Stimulated activated CD4-positive, alpha-beta T cell treated with anti-CD3 and anti-CD28 coated beads, Interleukin-1b, Interleukin-23, amount 100 ng/mL, for 48 hours (primary cell): ENCODE results near the gene ILF2.
"Not testable (repeated sequence)": the region's sequence is repeated elsewhere in the genome, so short reads cannot be mapped to it uniquely, and the experiment has no call there.

Experiments used
- DNase-seq: peaks from one replicate; pipeline ENCODE4 v3.0.0-alpha.2; 2020

Gene ILF2

GRCh38 chr1:153670859-153671627, at the start of gene ILF2:
ILF2 (minus strand) TSS chr1:153670993; CDS start chr1:153670922, 71 bp downstream.
- DNase-seq = peak; percentile 99

DNA sequence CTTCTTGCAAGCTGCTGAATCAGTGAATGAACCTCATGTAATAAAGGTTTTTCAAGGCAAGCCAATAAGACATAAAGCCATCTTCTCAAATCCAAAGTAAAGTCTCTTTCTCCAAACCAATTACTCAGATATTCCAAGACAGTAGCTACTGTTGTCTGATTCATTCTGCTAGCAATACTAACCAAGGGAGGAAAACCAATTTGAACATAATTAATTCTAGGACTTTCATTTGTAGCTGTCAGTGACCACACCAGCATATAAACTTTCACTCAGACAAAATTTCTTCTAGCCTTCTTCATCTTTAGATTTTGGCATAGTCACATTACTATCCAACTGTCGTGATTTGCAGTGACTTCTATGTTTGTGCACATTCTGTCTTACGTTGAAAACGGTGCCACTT, 46.5 kb upstream of the ILF2 start:
- DNase-seq = no peak

DNA sequence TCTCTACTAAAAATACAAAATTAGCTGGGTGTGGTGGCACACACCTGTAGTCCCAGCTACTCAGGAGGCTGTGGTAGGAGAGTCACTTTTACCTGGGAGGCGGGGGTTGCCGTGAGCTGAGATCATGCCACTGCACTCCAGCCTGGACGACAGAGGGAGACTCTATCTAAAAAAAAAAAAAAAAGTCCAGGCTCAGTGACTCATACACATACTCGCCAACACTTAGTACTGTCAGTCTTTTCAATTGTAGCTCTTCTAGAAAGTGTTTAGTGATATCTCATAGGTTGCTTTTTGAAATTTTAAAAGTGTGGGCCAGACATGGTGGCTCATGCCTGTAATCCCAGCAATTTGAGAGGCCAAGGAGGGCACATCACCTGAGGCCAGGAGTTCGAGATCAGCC, 45.4 kb upstream of the ILF2 start:
- not testable (repeated sequence) for DNase-seq

DNA sequence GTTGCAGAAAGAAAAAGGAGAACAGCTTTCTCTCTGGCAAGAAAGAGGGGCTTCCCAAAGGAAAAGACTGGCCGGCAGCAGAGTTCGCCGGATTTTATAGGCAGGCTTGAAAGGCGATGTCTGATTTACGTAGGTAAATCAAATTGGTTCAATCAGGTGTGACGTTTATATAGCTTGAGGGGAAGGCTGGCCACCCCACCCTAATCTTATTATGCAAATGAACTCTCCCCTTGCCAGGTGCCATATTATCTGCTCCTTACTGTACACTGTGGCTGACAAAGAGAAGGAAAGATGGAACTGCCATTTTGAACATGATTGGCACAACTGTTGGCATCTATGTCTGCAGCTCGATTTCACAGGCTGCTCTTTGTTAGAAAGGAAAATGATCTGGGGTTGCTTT, 40.2 kb upstream of the ILF2 start:
- no peak for DNase-seq

- DNase-seq = no peak
Observed at GRCh38 chr1:153705484-153705883, 34.7 kb upstream of the ILF2 start.

DNA sequence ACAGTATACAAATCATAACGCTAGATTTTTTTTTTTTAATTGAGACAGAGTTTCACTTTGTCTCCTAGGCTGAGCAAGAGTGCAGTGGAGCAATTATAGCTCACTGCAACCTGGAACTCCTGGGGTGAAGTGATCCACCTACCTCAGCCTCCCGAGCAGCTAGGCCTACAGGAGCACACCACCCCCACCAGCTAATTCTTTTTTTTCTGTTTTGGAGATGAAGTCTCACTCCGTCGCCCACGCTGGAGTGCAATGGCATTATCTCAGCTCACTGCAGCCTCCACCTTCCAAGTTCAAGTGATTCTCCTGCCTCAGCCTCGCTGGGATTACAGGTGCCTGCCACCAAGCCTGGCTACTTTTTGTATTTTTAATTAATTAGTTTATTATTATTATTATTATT, 29.0 kb upstream of the ILF2 start:
- DNase-seq = no peak

DNA sequence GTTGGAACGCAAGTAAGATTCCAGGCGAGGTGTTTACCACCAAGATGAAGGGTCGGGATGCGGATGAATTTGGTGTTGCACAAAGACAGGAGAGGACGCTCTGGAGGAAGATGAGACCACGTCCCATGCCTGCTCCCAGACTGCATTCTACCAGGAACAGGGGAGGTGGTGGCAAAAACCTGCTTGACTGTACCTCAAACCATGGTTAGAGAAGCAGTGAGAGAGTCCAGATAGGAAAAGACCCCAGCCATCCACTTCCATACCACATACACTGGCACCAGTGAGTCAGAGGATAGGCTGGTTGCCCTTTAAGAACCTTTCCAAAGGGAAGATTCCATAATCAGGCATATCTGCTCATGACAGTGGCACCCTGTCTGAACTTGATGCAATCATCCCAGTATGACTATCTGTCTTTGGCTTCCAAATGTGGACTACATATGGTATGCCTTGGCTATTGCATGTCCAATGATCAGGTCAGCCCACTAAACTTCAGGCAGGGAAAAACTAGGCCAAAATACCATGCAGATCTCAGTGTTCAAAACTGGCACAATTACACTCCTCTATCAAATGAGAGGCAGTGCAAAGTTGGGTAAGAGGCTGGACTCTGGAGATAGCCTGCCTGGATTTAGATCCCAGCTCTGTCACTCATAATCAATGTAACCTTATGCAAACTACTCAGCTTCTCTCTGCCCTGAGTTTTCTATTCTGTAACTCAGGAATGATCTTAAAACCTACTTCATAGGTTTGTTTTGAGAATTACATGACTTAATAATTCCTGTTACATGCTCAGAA, 28.3 kb upstream of the ILF2 start:
- DNase-seq = no peak

DNA sequence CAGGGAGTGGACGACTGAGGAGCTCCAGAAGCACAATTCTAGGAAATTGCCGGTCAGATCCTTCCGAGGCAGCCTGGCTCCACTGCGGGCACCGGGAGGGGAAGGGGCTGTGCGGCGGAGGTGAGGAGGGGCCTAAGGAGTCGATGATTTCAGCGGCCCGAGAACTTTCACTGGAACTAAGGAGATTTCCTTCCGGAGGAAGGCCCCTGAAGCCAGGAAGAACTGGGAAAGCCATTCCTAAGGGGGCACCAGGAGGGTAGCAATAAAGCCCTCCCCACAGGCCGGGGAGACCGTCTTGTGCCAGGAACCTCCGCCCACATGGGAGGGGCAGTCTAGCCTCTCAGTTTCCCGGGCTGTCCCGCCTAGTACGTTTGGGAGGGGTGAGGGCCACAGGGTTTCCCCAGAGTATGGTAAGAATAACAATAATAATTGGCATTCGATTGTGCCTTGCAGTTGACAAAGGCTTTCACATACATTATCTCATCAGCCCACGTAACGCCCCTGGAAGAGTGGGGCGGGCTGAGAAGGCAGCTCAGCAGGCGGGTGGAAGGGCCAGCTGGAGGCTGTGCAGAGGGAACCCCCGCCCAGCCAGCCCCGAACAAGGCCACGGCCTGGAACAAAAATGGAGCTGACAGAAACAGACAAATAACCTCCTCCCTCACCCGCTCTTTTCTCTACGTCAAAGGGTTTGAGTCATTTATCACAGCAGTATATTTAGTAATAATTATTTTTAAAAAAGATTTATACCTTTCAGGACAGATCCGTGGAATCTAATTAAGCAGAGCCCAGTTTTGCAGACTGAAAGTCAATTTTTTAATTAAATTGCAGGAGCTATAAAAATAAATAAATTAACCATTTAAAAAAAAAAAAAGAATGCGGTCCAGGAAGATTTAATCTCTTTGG, 27.5 kb upstream of the ILF2 start:
- no peak for DNase-seq

- no peak for DNase-seq
Observed at GRCh38 chr1:153697191-153698019, 26.6 kb upstream of the ILF2 start.

DNA sequence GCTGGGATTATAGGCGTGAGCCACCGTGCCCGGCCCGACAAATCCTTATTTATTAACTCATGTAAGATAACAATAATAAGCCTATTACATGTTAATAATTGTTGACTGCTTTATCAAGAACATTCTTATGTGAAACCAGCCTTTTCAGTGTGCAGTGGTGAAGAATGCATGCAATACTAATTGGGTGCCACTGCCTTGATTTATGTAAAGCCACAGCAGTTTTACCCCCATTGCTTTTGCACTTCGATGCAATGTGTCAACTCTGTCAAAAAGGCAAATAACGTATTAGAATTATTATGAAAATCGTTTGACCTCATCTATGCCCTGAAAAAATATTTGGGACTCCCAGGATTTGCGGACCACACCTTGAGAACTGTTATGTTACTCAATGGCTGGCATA, 25.9 kb upstream of the ILF2 start:
- DNase-seq = no peak

- no peak for DNase-seq
Observed at GRCh38 chr1:153693466-153693865, 22.7 kb upstream of the ILF2 start.

DNA sequence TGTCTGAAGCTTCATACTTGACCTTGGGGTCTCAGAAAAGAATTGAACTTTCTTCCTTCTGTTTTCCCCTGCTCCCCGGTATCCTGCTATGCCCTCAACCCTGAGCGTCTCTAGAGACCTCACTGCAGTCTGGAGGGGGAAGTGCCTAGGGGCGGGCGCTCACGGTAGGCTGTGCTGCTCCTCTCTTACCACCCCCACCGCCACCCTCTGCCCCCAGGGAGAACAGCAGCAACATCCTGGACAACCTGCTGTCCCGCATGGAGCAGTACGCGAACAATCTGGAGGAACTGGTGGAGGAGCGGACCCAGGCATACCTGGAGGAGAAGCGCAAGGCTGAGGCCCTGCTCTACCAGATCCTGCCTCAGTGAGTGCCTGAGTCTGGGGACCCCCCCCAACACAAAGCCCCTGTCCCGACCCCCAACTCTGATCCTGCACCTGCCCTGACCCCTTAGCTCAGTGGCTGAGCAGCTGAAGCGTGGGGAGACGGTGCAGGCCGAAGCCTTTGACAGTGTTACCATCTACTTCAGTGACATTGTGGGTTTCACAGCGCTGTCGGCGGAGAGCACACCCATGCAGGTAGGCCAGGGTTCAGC, 18.0 kb upstream of the ILF2 start:
- no peak for DNase-seq

DNA sequence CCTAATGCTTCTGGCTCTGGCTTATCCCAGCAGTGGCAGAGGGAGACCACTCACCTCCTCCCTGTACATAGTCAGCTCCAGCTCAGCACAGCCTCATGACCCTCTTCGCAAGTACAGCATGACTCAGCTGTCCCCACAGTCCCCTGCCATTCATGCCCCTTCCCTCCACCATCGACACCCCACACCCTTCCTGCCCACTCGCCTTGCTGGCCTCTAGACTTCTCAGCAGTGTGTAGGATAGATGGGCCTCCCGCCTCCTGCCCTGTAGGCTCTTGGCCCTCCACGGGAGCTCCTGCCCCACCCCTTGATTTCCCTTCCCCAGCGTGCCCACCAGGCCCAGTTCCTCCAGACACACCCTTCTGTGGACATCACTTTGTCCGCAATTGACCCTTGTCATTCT, 17.5 kb upstream of the ILF2 start:
- no peak for DNase-seq

DNA sequence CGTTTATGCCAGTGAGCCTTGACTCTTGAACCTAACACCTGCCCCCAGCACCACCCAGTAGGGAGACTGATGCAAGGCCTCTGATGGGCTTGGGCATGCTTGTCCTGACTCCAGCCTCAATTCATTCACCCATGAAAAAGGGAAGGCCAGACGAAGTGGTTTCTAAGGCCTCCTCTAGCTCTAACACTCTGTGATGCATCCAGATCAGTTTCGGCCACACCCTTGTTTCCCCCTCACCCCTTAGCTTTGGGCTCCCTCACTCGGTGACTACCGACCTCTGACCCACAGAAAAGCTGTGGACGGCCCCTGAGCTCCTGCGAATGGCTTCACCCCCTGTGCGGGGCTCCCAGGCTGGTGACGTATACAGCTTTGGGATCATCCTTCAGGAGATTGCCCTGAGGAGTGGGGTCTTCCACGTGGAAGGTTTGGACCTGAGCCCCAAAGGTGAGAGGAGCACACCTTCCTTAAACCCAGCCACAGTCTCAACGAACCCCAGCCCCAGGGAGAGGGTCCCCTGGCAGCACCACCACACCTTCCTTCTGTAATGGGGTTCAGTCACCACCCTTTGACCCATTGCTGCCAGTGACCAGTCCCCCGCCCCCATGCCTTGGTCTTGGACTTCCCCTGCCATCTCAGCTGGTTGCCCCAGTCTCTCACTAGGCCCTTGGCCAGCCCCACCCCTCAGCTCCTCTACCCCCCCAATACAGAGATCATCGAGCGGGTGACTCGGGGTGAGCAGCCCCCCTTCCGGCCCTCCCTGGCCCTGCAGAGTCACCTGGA, 16.7 kb upstream of the ILF2 start:
- DNase-seq = no peak

GRCh38 chr1:153685544-153686340, 14.9 kb upstream of the ILF2 start:
- no peak for DNase-seq

DNA sequence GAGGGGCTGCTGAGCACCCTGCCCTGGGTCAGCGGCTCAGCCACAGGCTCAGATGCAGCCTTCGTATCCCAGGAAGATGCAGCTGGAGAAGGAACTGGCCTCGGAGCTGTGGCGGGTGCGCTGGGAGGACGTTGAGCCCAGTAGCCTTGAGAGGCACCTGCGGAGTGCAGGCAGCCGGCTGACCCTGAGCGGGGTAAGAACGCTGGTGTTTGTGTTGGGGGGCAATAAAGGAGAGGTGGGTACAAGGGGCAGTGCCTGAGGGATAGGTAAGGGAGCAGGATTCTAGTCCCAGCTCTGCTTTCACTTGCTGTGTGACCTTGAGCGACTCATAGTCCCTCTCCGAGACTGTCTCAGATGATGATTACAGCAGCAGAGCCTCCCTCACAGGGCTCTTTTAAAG, 14.1 kb upstream of the ILF2 start:
- no peak for DNase-seq

DNA sequence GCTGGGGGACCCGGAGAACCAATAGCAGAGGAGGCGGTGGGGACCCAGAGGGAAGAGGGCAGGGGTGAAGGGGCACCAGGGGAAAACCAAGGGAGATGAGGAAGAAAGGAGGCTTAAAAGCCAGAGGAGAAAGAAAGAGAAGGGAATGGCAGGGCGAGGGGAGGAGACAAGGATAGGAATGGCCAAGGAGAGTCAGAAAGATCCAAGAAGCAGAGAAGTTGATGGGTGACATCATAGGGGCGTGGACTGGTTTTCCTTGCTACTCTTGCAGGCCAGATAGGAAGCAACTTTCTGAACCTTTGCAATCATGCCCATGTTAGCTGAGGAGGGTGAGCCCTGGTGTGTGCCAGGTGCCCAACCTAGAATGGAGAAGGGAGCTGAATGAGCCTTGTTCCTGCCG, 13.1 kb upstream of the ILF2 start:
- no peak for DNase-seq

- no peak for DNase-seq
Observed at GRCh38 chr1:153682730-153683129, 11.9 kb upstream of the ILF2 start.

DNA sequence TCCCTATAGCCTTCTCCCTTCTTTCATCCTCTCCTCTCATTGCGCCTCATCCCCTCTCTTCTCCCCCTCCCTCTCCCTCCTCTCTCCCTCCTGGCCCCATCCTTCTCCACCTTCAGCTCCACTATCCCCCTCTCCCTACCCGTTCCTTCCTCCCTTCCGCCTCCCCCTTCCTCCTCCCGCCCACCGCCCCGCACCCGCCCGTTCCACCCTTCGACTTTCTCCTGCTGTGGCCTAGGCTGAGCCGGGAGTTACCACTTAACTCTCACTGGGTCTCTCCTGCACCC, 9.3 kb upstream of the ILF2 start:
- DNase-seq = no peak

GRCh38 chr1:153679337-153680119, 8.7 kb upstream of the ILF2 start:
- no peak for DNase-seq
